SK-N-SH (cell line): ENCODE results near the gene PER2. TPM values are rescaled to one million over a fixed set of nuclear protein-coding genes. Genes with fewer than 3 reads are reported as not detected.

ENCODE experiments used
- CTCF ChIA-PET: fragments of 300-600, 350-600 bp; formaldehyde crosslinking; extraction: SDS; loops from one replicate; lab custom pipeline; 2021; lab: Yijun Ruan, JAX
- POLR2A ChIA-PET: fragments of 350-600 bp; sonication (Branson Sonifier 250); formaldehyde crosslinking; extraction: SDS; loops from one replicate; lab custom pipeline; 2020; ENCODE audit warnings: antibody characterized with exemption, inconsistent platforms; lab: Yijun Ruan, JAX
- DNase-seq: peaks from one replicate; pipeline ENCODE4 v3.0.0; 2012
- H2AFZ ChIP-seq: fragments of 200-600 bp; sonication (generic); 2 replicates; pipeline ENCODE4 v1.8.1; 2016; ENCODE audit warnings: antibody characterized with exemption, mild to moderate bottlenecking, low read depth
- H3F3A ChIP-seq: fragments of 200-600 bp; sonication (generic); replicated peaks from 2 replicates; pipeline ENCODE3; 2016; ENCODE audit warnings: antibody characterized with exemption, mild to moderate bottlenecking; ENCODE audit not compliant: insufficient read depth
- H3K27ac ChIP-seq, 2 experiments: fragments of 200-500 bp in 1 of 2; fragments of 200-600 bp in 1 of 2; sonication (Bioruptor generic) in 1 of 2; sonication (generic), shearing (Covaris generic) in 1 of 2; 2 replicates each; pipeline versions ENCODE4 v1.5.1 to v1.6.1; 2014 to 2016; ENCODE audit warnings: low read depth in 2 of 2, inconsistent platforms in 1 of 2, low read length in 1 of 2, mild to moderate bottlenecking in 1 of 2, mixed read lengths in 1 of 2
- H3K27me3 ChIP-seq: fragments of 200-600 bp; sonication (generic), shearing (Covaris generic); 2 replicates; pipeline ENCODE4 v1.6.1; 2016; ENCODE audit warnings: mixed run types; ENCODE audit not compliant: insufficient read depth
- H3K36me3 ChIP-seq, 2 experiments: fragments of 200-500 bp in 1 of 2; fragments of 200-600 bp in 1 of 2; sonication (Bioruptor generic) in 1 of 2; sonication (generic) in 1 of 2; replicated peaks in 1 of 2; 2 replicates each; pipeline versions ENCODE3 to v1.5.1; 2014 to 2016; ENCODE audit warnings: low read length in 1 of 2, mild to moderate bottlenecking in 1 of 2; ENCODE audit not compliant: insufficient read depth in 2 of 2, control insufficient read depth in 1 of 2
- H3K4me1 ChIP-seq, 2 experiments: fragments of 200-500 bp in 1 of 2; fragments of 200-600 bp in 1 of 2; sonication (Bioruptor generic) in 1 of 2; sonication (generic), shearing (Covaris generic) in 1 of 2; 2 replicates each; pipeline versions ENCODE4 v1.5.1 to v1.6.1; 2014 to 2016; ENCODE audit warnings: low read depth in 1 of 2, low read length in 1 of 2, mixed run types in 1 of 2; ENCODE audit not compliant: insufficient read depth in 2 of 2, control insufficient read depth in 1 of 2
- H3K4me2 ChIP-seq: fragments of 200-600 bp; sonication (generic), shearing (Covaris generic); 2 replicates; pipeline ENCODE4 v1.6.1; 2017; ENCODE audit warnings: mixed run types
- H3K4me3 ChIP-seq, 2 experiments: fragments of 200-500 bp in 1 of 2; fragments of 200-600 bp in 1 of 2; sonication (Bioruptor generic) in 1 of 2; sonication (generic), shearing (Covaris generic) in 1 of 2; 2 replicates each; pipeline versions ENCODE4 v1.5.1 to v1.8.1; 2014 to 2016; ENCODE audit warnings: low read depth in 2 of 2, inconsistent platforms in 1 of 2, low read length in 1 of 2, mild to moderate bottlenecking in 1 of 2, mixed read lengths in 1 of 2, moderate library complexity in 1 of 2
- H3K79me2 ChIP-seq: fragments of 200-600 bp; sonication (generic); 2 replicates; pipeline ENCODE4 v1.8.1; 2017; ENCODE audit warnings: mild to moderate bottlenecking; ENCODE audit not compliant: insufficient read depth
- H3K9ac ChIP-seq: fragments of 200-600 bp; sonication (generic); 2 replicates; pipeline ENCODE4 v1.6.1; 2017; ENCODE audit warnings: mixed run types
- H3K9me2 ChIP-seq: fragments of 200-600 bp; sonication (generic); 2 replicates; pipeline ENCODE4 v1.6.1; 2017; ENCODE audit warnings: mixed run types
- H3K9me3 ChIP-seq: fragments of 200-600 bp; sonication (generic); 2 replicates; pipeline ENCODE4 v1.6.1; 2017; ENCODE audit warnings: mixed run types, mild to moderate bottlenecking, moderate library complexity
- H4K20me1 ChIP-seq: fragments of 200-600 bp; sonication (generic); 2 replicates; pipeline ENCODE4 v1.6.1; 2017; ENCODE audit warnings: mild to moderate bottlenecking, mixed run types; ENCODE audit not compliant: insufficient read depth
- EP300 ChIP-seq, 2 experiments: IDR thresholded peaks; 2 replicates each; pipeline versions ENCODE4 v1.4.0 to v1.6.1; 2012; ENCODE audit warnings: borderline replicate concordance in 1 of 2, low read depth in 1 of 2, low read length in 1 of 2
- FOXM1 ChIP-seq: IDR thresholded peaks from 2 replicates; pipeline ENCODE4 v1.4.0; 2012; ENCODE audit warnings: low read depth, mild to moderate bottlenecking
- MEF2A ChIP-seq: IDR thresholded peaks from 2 replicates; pipeline ENCODE4 v1.4.0; 2012; ENCODE audit warnings: low read depth, borderline replicate concordance
- NRF1 ChIP-seq: IDR thresholded peaks from 2 replicates; pipeline ENCODE4 v1.6.1; 2012; ENCODE audit warnings: low read depth, mild to moderate bottlenecking, low read length
- RAD21 ChIP-seq: IDR thresholded peaks from 2 replicates; pipeline ENCODE4 v1.6.1; 2012; ENCODE audit warnings: mild to moderate bottlenecking, low read length
- REST ChIP-seq: IDR thresholded peaks from 2 replicates; pipeline ENCODE4 v1.6.1; 2012; ENCODE audit warnings: mild to moderate bottlenecking, low read depth, low read length, moderate library complexity
- RFX5 ChIP-seq: IDR thresholded peaks from 2 replicates; pipeline ENCODE4 v1.6.1; 2012; ENCODE audit warnings: mild to moderate bottlenecking, improper control_type of control experiment, low read length
- SIN3A ChIP-seq: IDR thresholded peaks from 2 replicates; pipeline ENCODE4 v1.6.1; 2012; ENCODE audit warnings: low read depth, mild to moderate bottlenecking, low read length, moderate library complexity, borderline replicate concordance
- TEAD4 ChIP-seq: IDR thresholded peaks from 2 replicates; pipeline ENCODE4 v1.4.0; 2012; ENCODE audit warnings: mild to moderate bottlenecking, borderline replicate concordance; ENCODE audit not compliant: insufficient read depth
- YY1 ChIP-seq: IDR thresholded peaks from 2 replicates; pipeline ENCODE4 v1.4.0; 2012; ENCODE audit warnings: low read depth, mild to moderate bottlenecking
- WGBS: methylation state at CpG from one replicate; pipeline ENCODE4 v1.1.6; 2017; ENCODE audit warnings: low lambda C conversion rate; 5-methylcytosine and 5-hydroxymethylcytosine counted together
- polyA plus RNA-seq, 3 experiments: library from polyadenylated mRNA; depleted of rRNA; stranded (reverse); fragments of >200 nt; gene quantifications; 2 replicates each; pipeline ENCODE4 v1.2.3, GENCODE V29; 2012
- TF ChIP-seq, protein P1 (sequence below): IDR thresholded peaks from 2 replicates; pipeline ENCODE4; 2012
- TF ChIP-seq, protein P2 (sequence below): fragments of 150-350 bp; IDR thresholded peaks from 2 replicates; pipeline ENCODE4 v1.6.1; 2016; ENCODE audit warnings: mild to moderate bottlenecking, low read depth, low read length
- TF ChIP-seq, protein P3 (sequence below): fragments of 150-350 bp; IDR thresholded peaks from 2 replicates; pipeline ENCODE4 v1.6.1; 2017; ENCODE audit warnings: antibody characterized with exemption, low read length, low read depth, borderline replicate concordance

Gene PER2
- polyA plus RNA-seq, 1 of the 3 experiments (the other 2 are of a cell fraction), result 0.82 TPM

DNA sequence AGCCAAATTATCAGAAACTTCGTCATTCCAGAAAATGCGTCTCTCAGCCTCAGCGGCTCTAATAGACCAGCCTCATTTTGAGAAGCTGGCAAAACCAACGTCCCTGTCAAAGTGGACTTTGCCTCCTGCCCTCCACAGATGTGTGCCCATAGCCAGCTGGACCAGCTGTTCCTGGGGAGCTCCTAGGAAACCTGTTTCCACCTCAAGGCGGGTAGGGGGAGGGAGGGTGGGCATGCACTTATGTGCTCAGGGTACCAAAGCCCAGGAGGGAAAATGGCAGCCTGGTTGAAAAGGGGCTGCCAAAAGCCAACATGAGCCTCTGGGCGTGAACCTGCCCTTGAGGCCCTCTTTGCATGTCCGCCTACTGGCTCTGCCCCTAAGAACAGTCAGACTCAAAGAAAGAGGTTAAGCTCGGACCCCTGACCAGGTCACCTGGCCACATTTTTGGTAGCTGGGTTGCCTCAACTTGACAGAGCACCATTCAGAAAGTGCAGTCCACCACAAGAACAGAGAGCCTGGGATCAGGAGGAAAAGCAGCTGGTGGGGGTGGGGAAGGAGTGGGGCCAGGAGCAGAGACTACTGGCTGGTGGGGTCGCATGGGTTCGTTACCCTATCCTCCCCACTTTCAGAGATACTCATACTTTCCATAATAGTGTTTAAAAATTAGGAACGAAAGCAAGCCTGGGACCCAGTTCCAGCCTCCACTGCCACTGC, 3.5 kb downstream of the PER2 start:
- no peak for DNase-seq
- Histone ChIP-seq H3K27me3 (no peaks in the 10 kb centered on the region), H3K9me3 (no peaks in the 10 kb centered on the region), H3K27ac (no peak overlapping the region), H3K4me3 (no peak overlapping the region), H3F3A (no peaks in the 10 kb centered on the region), H3K9ac (no peak overlapping the region), H3K9me2 (no peaks in the 10 kb centered on the region), H3K4me2 (no peak overlapping the region), H3K36me3 (no peaks in the 10 kb centered on the region), H3K79me2 (peaks cover 24% of the 10 kb centered on the region; the same call in 1 of the 2 replicates), H4K20me1 (peaks cover 15% of the 10 kb centered on the region; the same call in 1 of the 2 replicates), H3K4me1 (peaks cover 8 to 15% of the 10 kb centered on the region in 2 experiments; a peak in 3 of 4 replicates), H2AFZ (no peak overlapping the region)
- CTCF ChIA-PET, result interaction anchor here (1.1 to 5.7 kb wide), 3 partner anchors 12 to 28 kb away, joined by 3 to 28 read pairs (median 3); no protein-coding TSS in a partner anchor
- POLR2A ChIA-PET, result no interaction called here
- TF ChIP-seq EP300 (IDR thresholded peaks at IDR 0.05; ENCODE audit: borderline replicate concordance in 1 of 2, low read depth in 1 of 2, low read length in 1 of 2) (no peak), SIN3A (no peak), YY1 (no peak), MEF2A (no peak), TEAD4 (no peak), REST (no peak), RFX5 (no peak), NRF1 (no peak), RAD21 (no peak), FOXM1 (no peak)
- TF ChIP-seq, protein P1, sequence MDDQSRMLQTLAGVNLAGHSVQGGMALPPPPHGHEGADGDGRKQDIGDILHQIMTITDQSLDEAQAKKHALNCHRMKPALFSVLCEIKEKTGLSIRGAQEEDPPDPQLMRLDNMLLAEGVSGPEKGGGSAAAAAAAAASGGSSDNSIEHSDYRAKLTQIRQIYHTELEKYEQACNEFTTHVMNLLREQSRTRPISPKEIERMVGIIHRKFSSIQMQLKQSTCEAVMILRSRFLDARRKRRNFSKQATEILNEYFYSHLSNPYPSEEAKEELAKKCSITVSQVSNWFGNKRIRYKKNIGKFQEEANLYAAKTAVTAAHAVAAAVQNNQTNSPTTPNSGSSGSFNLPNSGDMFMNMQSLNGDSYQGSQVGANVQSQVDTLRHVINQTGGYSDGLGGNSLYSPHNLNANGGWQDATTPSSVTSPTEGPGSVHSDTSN, result no peak
- TF ChIP-seq, protein P2, sequence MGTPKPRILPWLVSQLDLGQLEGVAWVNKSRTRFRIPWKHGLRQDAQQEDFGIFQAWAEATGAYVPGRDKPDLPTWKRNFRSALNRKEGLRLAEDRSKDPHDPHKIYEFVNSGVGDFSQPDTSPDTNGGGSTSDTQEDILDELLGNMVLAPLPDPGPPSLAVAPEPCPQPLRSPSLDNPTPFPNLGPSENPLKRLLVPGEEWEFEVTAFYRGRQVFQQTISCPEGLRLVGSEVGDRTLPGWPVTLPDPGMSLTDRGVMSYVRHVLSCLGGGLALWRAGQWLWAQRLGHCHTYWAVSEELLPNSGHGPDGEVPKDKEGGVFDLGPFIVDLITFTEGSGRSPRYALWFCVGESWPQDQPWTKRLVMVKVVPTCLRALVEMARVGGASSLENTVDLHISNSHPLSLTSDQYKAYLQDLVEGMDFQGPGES, result no peak
- TF ChIP-seq, protein P3, sequence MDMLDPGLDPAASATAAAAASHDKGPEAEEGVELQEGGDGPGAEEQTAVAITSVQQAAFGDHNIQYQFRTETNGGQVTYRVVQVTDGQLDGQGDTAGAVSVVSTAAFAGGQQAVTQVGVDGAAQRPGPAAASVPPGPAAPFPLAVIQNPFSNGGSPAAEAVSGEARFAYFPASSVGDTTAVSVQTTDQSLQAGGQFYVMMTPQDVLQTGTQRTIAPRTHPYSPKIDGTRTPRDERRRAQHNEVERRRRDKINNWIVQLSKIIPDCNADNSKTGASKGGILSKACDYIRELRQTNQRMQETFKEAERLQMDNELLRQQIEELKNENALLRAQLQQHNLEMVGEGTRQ, result no peak
- TF ChIP-seq, all 33 proteins: peak for 0
- WGBS, result 89% methylated on average over 10 of the region's 11 CpGs
